Right lobe of liver (tissue), 6 donors: ENCODE data around the gene XCR1. TPM values are rescaled to one million over a fixed set of nuclear protein-coding genes. Genes with fewer than 3 reads are reported as not detected.

ENCODE experiments used
- ATAC-seq, 4 donors: fragments of 200-7000 bp; cut with Tn5 transposase; one replicate each; pipeline ENCODE4 v1.9.1; 2020; ENCODE audit warnings: mild to moderate bottlenecking in 4 of 4, moderate library complexity in 4 of 4
- DNase-seq, 3 donors: peaks; one replicate each; pipeline ENCODE4 v3.0.0-alpha.2; 2020
- H3K27ac ChIP-seq, 3 donors: fragments of 200-600 bp; one replicate each; pipeline ENCODE4 v1.8.0; 2022
- H3K27me3 ChIP-seq, 2 donors: fragments of 200-600 bp; one replicate each; pipeline ENCODE4 v1.8.0; 2022
- H3K36me3 ChIP-seq, 4 donors: fragments of 200-600 bp; sonication (generic) in 1 of 4; one replicate each; pipeline versions ENCODE4 v1.5.1 to v1.8.0; 2017 to 2022; ENCODE audit warnings: control low read depth in 1 of 4
- H3K4me1 ChIP-seq, 4 donors: fragments of 200-600 bp; sonication (generic) in 1 of 4; one replicate each; pipeline versions ENCODE4 v1.5.1 to v1.8.0; 2017 to 2022; ENCODE audit warnings: control low read depth in 1 of 4
- H3K4me3 ChIP-seq, 3 donors: fragments of 200-600 bp; one replicate each; pipeline ENCODE4 v1.8.0; 2022
- H3K9me3 ChIP-seq, 4 donors: fragments of 200-600 bp; sonication (generic) in 1 of 4; one replicate each; pipeline versions ENCODE4 v1.5.1 to v1.8.0; 2017 to 2022; ENCODE audit warnings: control low read depth in 1 of 4
- CTCF ChIP-seq, 4 donors: fragments of 200-600 bp in 3 of 4; fragments of 450-650 bp in 1 of 4; IDR thresholded peaks; one replicate each; pipeline versions ENCODE4 v1.5.1 to v1.8.0; 2016 to 2022; ENCODE audit warnings: antibody characterized with exemption in 4 of 4, mild to moderate bottlenecking in 2 of 4
- POLR2A ChIP-seq: fragments of 450-650 bp; IDR thresholded peaks from one replicate; pipeline ENCODE4 v1.6.1; 2017; ENCODE audit warnings: antibody characterized with exemption, mild to moderate bottlenecking
- WGBS: methylation state at CpG from one replicate; pipeline ENCODE4 v1.1.6; 2018; ENCODE audit warnings: low coverage, low lambda C conversion rate; ENCODE audit not compliant: insufficient coverage; ENCODE audit errors: missing lambda C conversion rate; 5-methylcytosine and 5-hydroxymethylcytosine counted together
- intact Hi-C, 2 donors: fragments of 100-400 bp; cut with DNase I; formaldehyde crosslinking; loops; one replicate each; pipeline versions ENCODE4 v1.11.2 to v1.14.1; 2022
- total RNA-seq, 6 experiments: library from RNA; depleted of rRNA in 2 of 6; stranded (reverse); fragments of >200 nt in 2 of 6; fragmentation: NEBNext Ultra II Directional in 3 of 6; extraction: Animal tissue kit (Norgen Biotek cat#: 25700) in 3 of 6; gene quantifications; one replicate each; pipeline versions ENCODE4 v1.1.0 to v1.2.4, GENCODE V29; 2016 to 2023
- donor health status: DM: no; HTN: yes; CAD: no.
- donor health status: DM: no; HTN: no; CAD: no.
- donor health status: DM: no; HTN: no; CAD: no.
- donor health status: DM: no; HTN: yes; CAD: no.
- donor health status: DM: no; HTN: yes; CAD: no.

Gene XCR1
- total RNA-seq, 6 experiments from 2014 or later = 0.02 to 0.06 (median 0.04) TPM; not detected in 3

GRCh38 chr3:45988362-45988761 lies 38.9 kb downstream of the XCR1 start:
- WGBS = 33% methylated on average over 4 of the region's 4 CpGs
- no peak for DNase-seq
- peak in 2 of 4 donors; percentile 4 to 8 for ATAC-seq

GRCh38 chr3:45987368-45988291 lies 39.7 kb downstream of the XCR1 start:
- peaks cover 0 to 70% (median 36%) of the 10 kb centered on the region in 4 donors for H3K4me1 ChIP-seq

More at GRCh38 chr3:45988362-45988761, 38.9 kb downstream of the XCR1 start:
- TF ChIP-seq POLR2A = no peak
- TF ChIP-seq CTCF (IDR thresholded peaks at IDR 0.05) = no peak
- Histone ChIP-seq H3K27me3 (no peaks in the 10 kb centered on the region), H3K4me3 (no peak overlapping the region), H3K36me3 (peaks cover 0 to 9% (median 1%) of the 10 kb centered on the region in 4 donors), H3K4me1 (peaks cover 0 to 78% (median 39%) of the 10 kb centered on the region in 4 donors), H3K9me3 (no peaks in the 10 kb centered on the region), H3K27ac (peak overlapping the region; percentile 80 to 96 (median 94))
- intact Hi-C loops = no loop called here

DNA sequence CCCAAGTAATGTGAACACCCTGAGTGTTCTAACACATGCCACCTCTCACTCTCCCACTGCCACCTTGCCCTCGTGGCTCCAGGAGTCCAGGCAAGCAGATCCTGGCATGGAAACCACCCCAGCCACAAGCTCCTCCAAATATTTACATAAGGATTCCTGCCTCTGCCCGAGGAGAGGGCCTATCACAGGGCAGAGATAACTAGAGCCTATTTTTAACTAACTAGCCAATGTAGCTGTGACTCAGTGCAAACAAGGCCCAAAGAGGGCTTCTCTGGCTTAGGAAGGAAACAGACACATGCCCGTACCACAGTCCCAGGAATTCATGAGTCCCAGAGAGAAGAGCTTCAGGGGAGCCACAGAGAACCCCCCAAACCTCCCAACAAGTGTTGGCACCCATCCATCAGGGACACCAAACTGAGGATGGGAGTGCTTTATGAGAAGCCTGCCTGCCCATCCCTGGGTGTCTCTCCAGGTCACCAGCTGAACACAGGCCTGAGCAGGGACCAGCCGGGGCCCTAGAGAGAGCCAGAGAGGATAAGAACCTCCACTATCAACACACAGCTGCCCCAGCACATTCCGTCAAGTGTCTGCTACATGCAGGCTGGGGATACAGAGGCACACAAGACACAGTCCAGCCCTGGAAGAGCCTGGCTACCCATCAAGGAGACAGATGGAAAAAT lies 40.8 kb downstream of the XCR1 start:
- Histone ChIP-seq H3K27me3 (no peaks in the 10 kb centered on the region), H3K4me3 (no peak overlapping the region), H3K36me3 (peaks cover 0 to 28% (median 9%) of the 10 kb centered on the region in 4 donors), H3K27ac (peak overlapping the region; percentile 80 to 96 (median 94)), H3K9me3 (no peaks in the 10 kb centered on the region), H3K4me1 (peaks cover 0 to 62% (median 31%) of the 10 kb centered on the region in 4 donors)
- TF ChIP-seq CTCF (IDR thresholded peaks at IDR 0.05) (no peak), POLR2A (peak; percentile 33)
- intact Hi-C loops = no loop called here
- peak; percentile 89 to 95 (median 93) for ATAC-seq
- 38% methylated on average over 4 of the region's 5 CpGs for WGBS
- peak; percentile 77 to 90 (median 89) for DNase-seq

More at GRCh38 chr3:45987368-45988291, 39.7 kb downstream of the XCR1 start:
- ATAC-seq (peak in 3 of 4 donors; percentile 8 to 21 (median 12)), DNase-seq (no peak)
- 25% methylated on average over 4 of the region's 8 CpGs for WGBS
- TF ChIP-seq CTCF (IDR thresholded peaks at IDR 0.05) = no peak
- no peak for TF ChIP-seq POLR2A
- H3K27ac ChIP-seq = peak overlapping the region; percentile 80 to 96 (median 94)
- no peaks in the 10 kb centered on the region for H3K9me3 ChIP-seq
- H3K36me3 ChIP-seq = peaks cover 0 to 16% (median 4%) of the 10 kb centered on the region in 4 donors
- no peaks in the 10 kb centered on the region for H3K27me3 ChIP-seq
- intact Hi-C loops = no loop called here
- H3K4me3 ChIP-seq = no peak overlapping the region

DNA sequence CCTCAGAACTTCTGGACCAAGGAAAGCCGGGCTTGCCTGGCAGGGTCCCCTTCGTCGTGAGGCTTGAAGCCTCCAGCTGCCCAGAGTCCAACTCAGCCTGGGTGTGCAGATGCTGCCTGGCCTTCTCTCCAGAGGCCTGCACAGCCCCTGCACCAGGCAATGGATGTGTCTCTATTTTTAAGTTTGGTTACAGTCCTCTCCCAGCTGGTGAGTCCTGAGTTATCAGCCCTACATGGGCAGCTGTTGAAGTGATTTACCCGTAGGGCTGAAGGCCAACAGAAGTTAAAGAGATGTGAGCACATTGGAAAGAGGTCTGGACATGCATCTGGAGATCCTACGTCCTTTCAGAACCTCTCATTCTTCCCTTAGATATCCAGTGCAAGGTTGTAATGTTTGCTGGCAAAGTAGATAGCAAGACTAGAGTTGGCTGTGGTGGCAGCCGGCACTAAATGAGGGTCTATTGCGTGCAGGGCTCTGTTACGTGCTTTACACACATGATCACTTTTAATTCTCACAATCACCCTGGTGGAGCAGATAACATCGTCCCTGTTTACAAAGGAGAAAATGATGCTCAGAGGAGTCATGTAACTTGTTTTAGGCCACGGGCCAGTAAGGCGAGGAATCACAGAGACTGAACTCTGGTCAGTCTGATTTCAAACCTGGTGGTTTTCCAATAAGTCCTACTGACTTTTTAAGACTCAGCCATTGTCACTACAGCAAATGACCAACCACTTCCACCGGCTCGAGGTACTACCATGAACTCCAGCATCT lies 41.6 kb downstream of the XCR1 start:
- no peak for TF ChIP-seq POLR2A
- no peak for TF ChIP-seq CTCF (IDR thresholded peaks at IDR 0.05)
- Histone ChIP-seq H3K9me3 (no peaks in the 10 kb centered on the region), H3K36me3 (peaks cover 0 to 35% (median 14%) of the 10 kb centered on the region in 4 donors), H3K4me1 (peaks cover 0 to 62% (median 31%) of the 10 kb centered on the region in 4 donors), H3K4me3 (no peak overlapping the region), H3K27me3 (no peaks in the 10 kb centered on the region), H3K27ac (peak overlapping the region; percentile 80 to 96 (median 94))
- ATAC-seq (peak; percentile 2 to 51 (median 24)), DNase-seq (no peak)
- intact Hi-C loops = no loop called here
- WGBS = 42% methylated on average over 9 of the region's 13 CpGs
